Thyroid gland (tissue), 4 donors: ENCODE data around the gene MYO18A.

Experiments
- CTCF ChIP-seq, 6 experiments: fragments of 200-600 bp in 3 of 6; fragments of 450-650 bp in 3 of 6; sonication (generic) in 3 of 6; IDR thresholded peaks; one replicate each; pipeline ENCODE4 v1.5.1; 2016 to 2019; ENCODE audit warnings: antibody characterized with exemption in 6 of 6, mild to moderate bottlenecking in 2 of 6, inconsistent platforms in 1 of 6, moderate library complexity in 1 of 6
- POLR2A ChIP-seq, 2 donors: fragments of 450-650 bp; IDR thresholded peaks; one replicate each; pipeline ENCODE4 v1.6.1; 2017; ENCODE audit warnings: antibody characterized with exemption in 2 of 2, mild to moderate bottlenecking in 2 of 2, moderate library complexity in 1 of 2

GRCh38 chr17:29165261-29165660 lies 14.9 kb downstream of the MYO18A start:
- TF ChIP-seq POLR2A (IDR thresholded peaks at IDR 0.05) (no peak), CTCF (IDR thresholded peaks at IDR 0.05) (no peak)
